ENCODE data around the gene SNX2.
"Not testable (repeated sequence)": the region's sequence is repeated elsewhere in the genome, so short reads cannot be mapped to it uniquely, and the experiment has no call there.

Gene SNX2

GRCh38 chr5:122774861-122775549 lies at the start of gene SNX2:
Gene SNX2 (plus strand): TSS chr5:122775080. CDS start chr5:122775104, 24 bp downstream.
- DNase-seq (ENCODE audit: low read depth): peak; percentile 89

- peak; percentile 72 for DNase-seq (ENCODE audit: low read depth)
Observed at GRCh38 chr5:122727112-122727541, 47.8 kb upstream of the SNX2 start.

DNA sequence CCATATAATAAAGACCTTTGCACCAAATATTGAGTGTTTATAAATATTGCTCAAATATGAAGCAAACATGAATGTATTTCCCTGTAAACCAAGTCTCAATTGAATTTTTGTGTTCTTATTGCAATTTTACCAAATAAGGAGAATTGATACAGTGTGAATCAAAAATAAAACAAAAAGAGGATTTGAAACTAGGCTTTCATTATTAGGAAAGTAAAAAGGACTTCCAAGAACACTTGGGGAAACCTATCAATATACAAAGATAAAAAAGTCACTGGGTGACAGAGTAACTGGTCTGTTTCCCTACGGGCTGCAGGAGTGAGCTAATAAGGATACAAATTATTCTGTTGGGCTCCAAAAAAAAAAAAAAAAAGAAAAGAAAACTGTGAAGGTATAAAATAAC lies 44.8 kb upstream of the SNX2 start:
- DNase-seq (ENCODE audit: low read depth): no peak

GRCh38 chr5:122730456-122730855 lies 44.4 kb upstream of the SNX2 start:
- no peak for DNase-seq (ENCODE audit: low read depth)

GRCh38 chr5:122736086-122736845 lies 38.6 kb upstream of the SNX2 start:
- no peak for DNase-seq (ENCODE audit: low read depth)

GRCh38 chr5:122738088-122738487 lies 36.8 kb upstream of the SNX2 start:
- DNase-seq (ENCODE audit: low read depth): no peak

- DNase-seq (ENCODE audit: low read depth): peak; percentile 11
Observed at GRCh38 chr5:122741681-122742080, 33.2 kb upstream of the SNX2 start.

DNA sequence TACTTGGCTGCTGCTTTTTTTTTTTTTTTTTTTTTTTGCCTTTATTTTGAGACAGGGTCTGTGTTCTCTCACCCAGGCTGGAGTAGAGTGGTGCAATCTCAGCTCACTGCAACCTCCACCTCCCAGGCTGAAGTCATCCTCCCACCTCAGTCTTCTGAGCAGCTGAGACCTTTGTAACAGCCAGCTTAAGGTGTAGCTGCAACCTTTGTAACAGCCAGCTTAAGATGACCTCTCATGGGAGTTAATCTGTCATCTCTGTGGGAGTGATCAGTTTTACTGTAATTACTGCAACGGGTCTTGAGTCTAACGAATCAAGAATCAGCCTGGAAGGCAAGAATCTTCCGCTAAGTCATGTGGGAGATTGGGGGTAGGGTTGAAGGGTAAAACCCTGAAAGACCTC lies 31.6 kb upstream of the SNX2 start:
- no peak for DNase-seq (ENCODE audit: low read depth)

DNA sequence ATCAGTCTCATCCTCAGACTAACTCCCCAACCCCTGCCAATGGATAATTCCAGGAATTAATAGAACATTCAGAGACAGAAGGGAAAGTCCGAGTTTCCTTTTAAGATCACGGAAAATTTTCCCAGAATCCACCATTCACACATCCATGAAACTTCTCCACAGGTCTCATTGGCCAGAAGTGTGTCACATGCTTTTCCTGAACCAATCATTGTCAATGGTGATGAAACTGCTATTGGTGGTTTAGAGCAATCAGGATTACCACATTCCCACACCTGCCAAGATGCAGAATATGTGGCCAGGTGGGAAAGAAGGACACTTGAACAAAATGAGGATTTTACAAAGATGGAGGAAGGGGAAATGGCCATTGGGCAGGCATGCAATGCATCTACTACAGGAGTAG lies 29.3 kb upstream of the SNX2 start:
- DNase-seq (ENCODE audit: low read depth): no peak

GRCh38 chr5:122749886-122750285 lies 25.0 kb upstream of the SNX2 start:
- no peak for DNase-seq (ENCODE audit: low read depth)

DNA sequence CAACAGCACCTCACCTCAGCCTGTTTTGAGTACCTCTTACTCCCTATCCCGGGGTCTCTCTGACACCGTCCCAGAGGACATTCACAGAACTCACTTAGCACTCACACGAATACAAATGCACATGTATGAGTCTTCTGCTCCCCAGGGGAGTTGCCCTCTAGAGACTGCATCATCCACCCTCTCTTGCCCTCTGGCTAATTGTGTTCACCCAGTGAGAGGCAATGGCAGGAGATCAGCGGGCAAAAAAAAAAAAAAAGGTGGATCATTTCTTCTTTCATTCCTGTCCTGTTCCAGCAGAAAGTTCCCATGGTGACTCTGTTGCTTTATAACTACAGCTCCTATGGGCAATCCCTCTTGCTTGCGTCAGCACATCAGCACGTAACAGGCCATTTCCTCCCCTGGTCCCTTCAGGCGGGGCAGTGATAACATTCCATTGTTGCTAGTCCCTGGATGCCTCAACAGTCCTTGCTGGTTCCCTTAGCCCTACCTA lies 23.5 kb upstream of the SNX2 start:
- DNase-seq (ENCODE audit: low read depth): peak; percentile 65

- DNase-seq (ENCODE audit: low read depth): no peak
Observed at GRCh38 chr5:122753500-122753899, 21.4 kb upstream of the SNX2 start.

DNA sequence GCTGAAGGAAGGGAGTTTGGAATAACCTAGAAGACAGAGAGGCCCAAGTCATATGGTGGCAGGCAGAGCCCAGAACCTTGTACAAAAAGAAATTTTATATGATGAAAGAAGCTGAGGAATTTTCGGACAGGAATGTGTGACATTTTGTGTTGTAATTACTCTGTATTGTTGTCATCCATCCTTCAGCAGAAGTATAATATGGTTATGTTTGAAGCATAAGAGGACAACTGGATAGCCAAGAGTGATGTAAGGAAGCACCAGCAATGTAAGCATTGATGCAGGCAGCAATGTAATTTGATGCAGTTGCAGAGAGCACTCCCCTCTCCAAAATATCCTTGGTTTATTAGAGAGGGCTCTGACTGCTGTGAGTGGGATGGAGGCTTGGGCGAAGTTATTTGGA lies 19.1 kb upstream of the SNX2 start:
- peak; percentile 7 for DNase-seq (ENCODE audit: low read depth)

- DNase-seq (ENCODE audit: low read depth): peak; percentile 69
Observed at GRCh38 chr5:122756264-122756911, 18.5 kb upstream of the SNX2 start.

DNA sequence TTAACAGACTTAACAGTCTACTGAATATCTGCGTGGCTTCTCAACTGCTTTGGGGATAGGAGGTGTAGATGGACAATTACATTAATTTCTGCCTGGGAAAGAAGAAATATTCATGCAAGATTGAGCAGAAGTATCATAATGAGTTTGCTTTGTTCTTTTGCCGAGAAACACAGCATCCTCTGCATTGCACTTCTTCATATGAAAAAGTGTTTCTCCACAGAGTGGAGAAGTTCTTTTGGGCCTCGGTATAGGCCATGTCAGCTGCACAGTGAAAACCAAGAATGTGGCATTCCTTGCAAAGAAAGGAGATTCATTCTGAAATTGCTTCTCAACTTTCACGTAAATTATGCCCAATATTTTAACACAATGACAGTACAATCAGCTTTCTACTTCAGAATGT lies 17.6 kb upstream of the SNX2 start:
- no peak for DNase-seq (ENCODE audit: low read depth)

GRCh38 chr5:122759241-122760070 lies 15.4 kb upstream of the SNX2 start:
- no peak for DNase-seq (ENCODE audit: low read depth)

DNA sequence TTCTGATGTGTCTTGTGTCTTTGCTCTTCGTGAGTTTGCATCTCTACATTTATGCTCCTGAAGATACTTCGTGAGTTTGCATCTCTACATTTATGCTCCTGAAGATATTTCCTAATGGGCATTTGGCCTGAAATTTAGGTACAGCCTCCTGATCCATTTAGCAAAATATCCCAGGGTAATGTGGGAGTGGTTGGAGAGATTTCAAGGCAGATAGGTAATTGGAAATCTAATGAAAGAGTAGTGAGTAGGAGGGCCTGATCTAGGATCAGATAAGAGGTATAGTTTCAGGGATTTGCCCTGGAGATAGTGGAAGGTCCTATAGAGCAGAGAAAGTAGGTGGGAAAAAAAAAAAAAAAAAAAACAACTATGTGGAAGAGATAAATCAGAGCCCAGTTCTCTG lies 14.6 kb upstream of the SNX2 start:
- no peak for DNase-seq (ENCODE audit: low read depth)

GRCh38 chr5:122761115-122761514 lies 13.8 kb upstream of the SNX2 start:
- DNase-seq (ENCODE audit: low read depth): no peak

- DNase-seq (ENCODE audit: low read depth): not testable (repeated sequence)
Observed at GRCh38 chr5:122761896-122762295, 13.0 kb upstream of the SNX2 start.

- DNase-seq (ENCODE audit: low read depth): no peak
Observed at GRCh38 chr5:122766130-122766529, 8.8 kb upstream of the SNX2 start.

- no peak for DNase-seq (ENCODE audit: low read depth)
Observed at GRCh38 chr5:122770477-122770876, 4.4 kb upstream of the SNX2 start.

DNA sequence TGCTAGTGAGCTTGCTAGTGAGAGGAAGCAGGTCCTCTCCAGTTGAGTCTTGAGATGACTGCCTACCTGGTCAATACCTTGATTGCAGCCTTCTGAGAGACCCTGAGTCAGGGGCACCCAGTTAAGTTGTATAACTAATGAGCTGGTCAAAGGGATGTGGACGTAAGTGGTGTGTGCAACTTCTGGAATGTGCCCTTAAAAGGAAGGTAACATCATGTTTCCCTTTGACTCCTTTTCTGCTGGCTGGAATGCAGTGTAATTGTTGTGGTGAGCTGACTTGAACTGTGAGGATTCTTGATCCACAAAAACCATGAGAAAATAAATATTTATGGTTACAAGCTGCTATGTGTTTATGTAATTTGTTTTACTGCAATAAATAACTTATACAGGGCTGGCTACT lies 2.4 kb upstream of the SNX2 start:
- peak; percentile 75 for DNase-seq (ENCODE audit: low read depth)
